OCI-LY1 (cell line): ENCODE data around the gene LRIG1.

Experiments used
- EZH2 ChIP-seq: fragments of 200-600 bp; sonication (generic), shearing (Covaris generic); IDR thresholded peaks from 2 replicates; pipeline ENCODE4 v1.8.0; 2017; ENCODE audit warnings: borderline replicate concordance, mixed run types, mild to moderate bottlenecking, antibody characterized with exemption, low read length, moderate library complexity, mixed read lengths
- TF ChIP-seq, protein P1 (sequence below): fragments of 200-600 bp; sonication (generic), shearing (Covaris generic); IDR thresholded peaks from 2 replicates; pipeline ENCODE4 v1.5.1; 2017; ENCODE audit warnings: mild to moderate bottlenecking, antibody characterized with exemption, low read length, moderate library complexity, mixed read lengths

DNA sequence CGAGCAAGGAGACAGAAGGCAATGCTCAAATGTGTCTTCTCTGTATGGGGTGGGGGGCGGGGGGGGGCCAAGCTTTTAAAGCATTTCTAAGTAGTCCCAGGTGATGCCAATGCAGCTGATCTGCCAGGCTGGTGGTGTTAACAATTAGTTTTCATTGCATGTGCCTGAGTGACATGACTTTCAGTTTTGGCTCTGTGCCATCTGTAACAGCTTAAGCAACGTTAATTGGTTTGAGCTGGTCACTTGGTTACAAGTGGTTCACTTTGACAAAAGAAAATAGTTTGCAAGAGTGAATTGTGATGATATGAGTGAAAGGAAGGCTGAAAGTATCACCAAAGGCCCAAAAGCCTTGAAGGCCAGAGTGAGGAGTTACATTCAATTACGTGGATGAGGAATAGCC is 26.4 kb upstream of the LRIG1 start:
- TF ChIP-seq, protein P1, sequence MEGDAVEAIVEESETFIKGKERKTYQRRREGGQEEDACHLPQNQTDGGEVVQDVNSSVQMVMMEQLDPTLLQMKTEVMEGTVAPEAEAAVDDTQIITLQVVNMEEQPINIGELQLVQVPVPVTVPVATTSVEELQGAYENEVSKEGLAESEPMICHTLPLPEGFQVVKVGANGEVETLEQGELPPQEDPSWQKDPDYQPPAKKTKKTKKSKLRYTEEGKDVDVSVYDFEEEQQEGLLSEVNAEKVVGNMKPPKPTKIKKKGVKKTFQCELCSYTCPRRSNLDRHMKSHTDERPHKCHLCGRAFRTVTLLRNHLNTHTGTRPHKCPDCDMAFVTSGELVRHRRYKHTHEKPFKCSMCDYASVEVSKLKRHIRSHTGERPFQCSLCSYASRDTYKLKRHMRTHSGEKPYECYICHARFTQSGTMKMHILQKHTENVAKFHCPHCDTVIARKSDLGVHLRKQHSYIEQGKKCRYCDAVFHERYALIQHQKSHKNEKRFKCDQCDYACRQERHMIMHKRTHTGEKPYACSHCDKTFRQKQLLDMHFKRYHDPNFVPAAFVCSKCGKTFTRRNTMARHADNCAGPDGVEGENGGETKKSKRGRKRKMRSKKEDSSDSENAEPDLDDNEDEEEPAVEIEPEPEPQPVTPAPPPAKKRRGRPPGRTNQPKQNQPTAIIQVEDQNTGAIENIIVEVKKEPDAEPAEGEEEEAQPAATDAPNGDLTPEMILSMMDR, result no peak
- TF ChIP-seq EZH2, result no peak
